Naive thymus-derived CD4-positive, alpha-beta T cell (primary cell): ENCODE results near the gene IBA57. TPM values are rescaled to one million over a fixed set of nuclear protein-coding genes. Genes with fewer than 3 reads are reported as not detected.

ENCODE experiments used
- ATAC-seq: fragments of 150-1000 bp; cut with Tn5 transposase; 2 replicates; pipeline ENCODE4 v1.10.0; 2021; ENCODE audit warnings: mild to moderate bottlenecking, moderate library complexity
- CTCF ChIA-PET: fragments of 350-600 bp; sonication (Branson Sonifier 250); formaldehyde crosslinking; loops from one replicate; lab custom pipeline; 2021; ENCODE audit warnings: antibody characterized with exemption; lab: Charles Lee
- POLR2A ChIA-PET: fragments of 350-600 bp; sonication (Branson Sonifier 250); formaldehyde crosslinking; loops from one replicate; lab custom pipeline; 2021; ENCODE audit warnings: antibody characterized with exemption, inconsistent platforms; lab: Charles Lee
- DNase-seq, 9 donors: peaks; one replicate each; pipeline versions ENCODE4 v3.0.0 to v3.0.0-alpha.2; 2020 to 2022; ENCODE audit warnings: mixed read lengths in 1 of 9
- H3K27ac ChIP-seq: one replicate; pipeline ENCODE4 v1.7.0; 2013; ENCODE audit warnings: mild to moderate bottlenecking, low read depth, low read length, moderate library complexity
- H3K27me3 ChIP-seq, 2 donors: one replicate each; pipeline ENCODE4 v1.7.0; 2013; ENCODE audit warnings: low read length in 2 of 2, mild to moderate bottlenecking in 2 of 2, moderate library complexity in 2 of 2; ENCODE audit not compliant: control insufficient read depth in 2 of 2, insufficient read depth in 2 of 2
- H3K36me3 ChIP-seq, 3 experiments: 1 replicate in 2 of 3; 2 replicates in 1 of 3; pipeline ENCODE4 v1.7.0; 2013; ENCODE audit warnings: low read length in 3 of 3, mild to moderate bottlenecking in 3 of 3, moderate library complexity in 1 of 3; ENCODE audit not compliant: insufficient read depth in 3 of 3, control insufficient read depth in 2 of 3
- H3K4me1 ChIP-seq, 2 donors: one replicate each; pipeline ENCODE4 v1.7.0; 2013; ENCODE audit warnings: low read length in 2 of 2, mild to moderate bottlenecking in 2 of 2, moderate library complexity in 1 of 2; ENCODE audit not compliant: control insufficient read depth in 2 of 2, insufficient read depth in 2 of 2
- H3K4me3 ChIP-seq: 2 replicates; pipeline ENCODE4 v1.7.0; 2013; ENCODE audit warnings: mild to moderate bottlenecking, low read length
- H3K9me3 ChIP-seq, 3 experiments: 1 replicate in 2 of 3; 2 replicates in 1 of 3; pipeline ENCODE4 v1.7.0; 2013; ENCODE audit warnings: low read length in 3 of 3; ENCODE audit not compliant: control insufficient read depth in 2 of 3
- H3K27ac Mint-ChIP-seq, 9 donors: one replicate each; pipeline ENCODE4 v1.8.0; 2020 to 2022; ENCODE audit warnings: mixed read lengths in 9 of 9, mild to moderate bottlenecking in 8 of 9, moderate library complexity in 5 of 9, inconsistent platforms in 2 of 9
- H3K27me3 Mint-ChIP-seq, 5 donors: one replicate each; pipeline ENCODE4 v1.8.0; 2021 to 2022; ENCODE audit warnings: mixed read lengths in 5 of 5, mild to moderate bottlenecking in 1 of 5
- H3K36me3 Mint-ChIP-seq, 5 donors: one replicate each; pipeline ENCODE4 v1.8.0; 2020 to 2022; ENCODE audit warnings: mixed read lengths in 5 of 5, mild to moderate bottlenecking in 3 of 5, inconsistent platforms in 1 of 5
- H3K4me1 Mint-ChIP-seq, 7 donors: one replicate each; pipeline ENCODE4 v1.8.0; 2020 to 2022; ENCODE audit warnings: mixed read lengths in 7 of 7, mild to moderate bottlenecking in 3 of 7, inconsistent platforms in 1 of 7
- H3K4me3 Mint-ChIP-seq, 10 donors: one replicate each; pipeline ENCODE4 v1.8.0; 2020 to 2022; ENCODE audit warnings: mild to moderate bottlenecking in 10 of 10, mixed read lengths in 10 of 10, moderate library complexity in 6 of 10, inconsistent platforms in 2 of 10
- H3K9me3 Mint-ChIP-seq, 11 donors: one replicate each; pipeline ENCODE4 v1.8.0; 2020 to 2022; ENCODE audit warnings: mixed read lengths in 11 of 11, mild to moderate bottlenecking in 4 of 11, inconsistent platforms in 1 of 11, moderate library complexity in 1 of 11
- intact Hi-C, 2 donors: fragments of 100-400 bp; cut with micrococcal nuclease; formaldehyde crosslinking; loops; one replicate each; pipeline ENCODE4 v1.15.1; 2023
- polyA plus RNA-seq, 2 donors: library from polyadenylated mRNA; unstranded; fragments of 300-500 nt; fragmentation: Illumina TruSeq; gene quantifications; one replicate each; pipeline ENCODE4 v1.2.3, GENCODE V29; 2021
- total RNA-seq, 6 experiments: library from RNA in 5 of 6; stranded (reverse) in 5 of 6; gene quantifications; 1 replicate in 5 of 6; 2 replicates in 1 of 6; pipeline ENCODE4 v1.2.3 and lab custom pipeline; 2021 to 2026

Gene IBA57
- total and polyA plus RNA-seq, 7 experiments from 2014 or later, result 5.4 to 17.1 (median 10.2) TPM

DNA sequence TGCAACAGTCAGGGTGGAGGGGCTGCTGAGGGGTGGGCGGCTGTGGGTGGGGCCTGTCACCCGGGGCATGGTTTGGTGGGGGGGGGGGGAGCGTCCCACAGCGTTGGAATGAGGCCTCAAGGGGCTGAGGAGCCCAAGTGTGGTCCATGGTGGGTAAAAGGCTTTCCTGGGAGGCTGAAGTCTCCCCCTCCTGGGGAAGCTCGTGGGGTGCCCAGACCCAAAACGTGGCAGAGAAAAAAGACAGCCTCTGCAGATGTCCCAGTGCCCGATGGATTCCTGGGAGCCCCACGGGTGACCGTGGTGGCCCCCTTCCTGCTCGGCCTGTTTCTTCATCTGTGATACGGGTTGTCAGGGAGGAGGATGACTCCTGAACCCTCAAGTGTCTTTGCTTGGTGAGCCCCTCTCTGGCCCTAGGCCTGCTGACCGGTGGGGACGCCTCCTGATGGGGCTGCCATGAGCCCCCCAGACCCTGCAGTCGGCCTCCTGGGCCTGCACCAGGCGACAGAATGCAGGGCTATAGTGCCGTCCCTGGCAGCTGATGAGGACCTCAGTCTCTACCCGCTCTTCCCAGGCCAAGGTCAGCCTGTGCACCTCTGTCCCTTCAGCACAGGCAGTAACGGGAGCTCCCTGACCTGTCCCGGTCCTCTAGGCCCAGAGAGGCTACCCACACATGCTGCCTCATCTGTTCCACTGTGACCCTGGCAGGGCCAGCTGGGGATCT lies 43.4 kb downstream of the IBA57 start:
- H3K4me3 Mint-ChIP-seq, result no peak overlapping the region
- Histone ChIP-seq H3K4me1 (no peaks in the 10 kb centered on the region), H3K27ac (no peak overlapping the region), H3K9me3 (no peaks in the 10 kb centered on the region), H3K36me3 (no peaks in the 10 kb centered on the region), H3K27me3 (no peaks in the 10 kb centered on the region), H3K4me3 (no peak overlapping the region)
- no peaks in the 10 kb centered on the region for H3K9me3 Mint-ChIP-seq
- no peak overlapping the region for H3K27ac Mint-ChIP-seq
- intact Hi-C loops, result no loop called here
- POLR2A ChIA-PET, result interaction anchor here (0.5 to 0.6 kb wide), 2 partner anchors 49 to 58 kb away, joined by 3 read pairs; no protein-coding TSS in a partner anchor
- H3K27me3 Mint-ChIP-seq, result peaks cover 4 to 13% (median 4%) of the 10 kb centered on the region in 5 donors
- DNase-seq (no peak), ATAC-seq (no peak)
- CTCF ChIA-PET, result no interaction called here
- no peaks in the 10 kb centered on the region for H3K36me3 Mint-ChIP-seq
- peaks cover 0 to 4% (median 0%) of the 10 kb centered on the region in 7 donors for H3K4me1 Mint-ChIP-seq

- Mint-ChIP-seq H3K9me3 (no peaks in the 10 kb centered on the region), H3K27me3 (peaks cover 4 to 13% (median 4%) of the 10 kb centered on the region in 5 donors), H3K36me3 (no peaks in the 10 kb centered on the region), H3K4me1 (peaks cover 0 to 7% (median 0%) of the 10 kb centered on the region in 7 donors), H3K4me3 (no peak overlapping the region), H3K27ac (no peak overlapping the region)
- intact Hi-C loops, result no loop called here
- H3K27me3 ChIP-seq, result no peaks in the 10 kb centered on the region
- no peak overlapping the region for H3K4me3 ChIP-seq
- DNase-seq (no peak), ATAC-seq (no peak)
- POLR2A ChIA-PET, result interaction anchor here (0.5 to 0.6 kb wide), 2 partner anchors 49 to 57 kb away, joined by 3 read pairs; no protein-coding TSS in a partner anchor
- no peaks in the 10 kb centered on the region for H3K36me3 ChIP-seq
- no peaks in the 10 kb centered on the region for H3K9me3 ChIP-seq
- CTCF ChIA-PET, result no interaction called here
- no peak overlapping the region for H3K27ac ChIP-seq
- no peaks in the 10 kb centered on the region for H3K4me1 ChIP-seq
These were observed 44.1 kb downstream of the IBA57 start for GRCh38 chr1:228209657-228210056.

GRCh38 chr1:228210076-228210651 lies 44.6 kb downstream of the IBA57 start:
- peaks cover 4 to 10% (median 4%) of the 10 kb centered on the region in 5 donors for H3K27me3 Mint-ChIP-seq
- intact Hi-C loops, result no loop called here
- CTCF ChIA-PET, result no interaction called here

GRCh38 chr1:228210712-228211530 lies 45.3 kb downstream of the IBA57 start:
- CTCF ChIA-PET, result no interaction called here
- POLR2A ChIA-PET, result interaction anchor here (1.0 kb wide), 1 partner anchor 12 kb away, joined by 5 read pairs; no protein-coding TSS in a partner anchor
- H3K4me3 Mint-ChIP-seq, result peak overlapping the region in 9 of 10 donors; percentile 12 to 75 (median 51)
- Histone ChIP-seq H3K4me1 (no peaks in the 10 kb centered on the region), H3K4me3 (no peak overlapping the region), H3K27me3 (no peaks in the 10 kb centered on the region), H3K9me3 (no peaks in the 10 kb centered on the region), H3K27ac (no peak overlapping the region), H3K36me3 (peaks cover 0 to 12% (median 0%) of the 10 kb centered on the region in 3 experiments)
- peak in 1 of 9 donors; percentile 20 for DNase-seq
- peaks cover 0 to 6% (median 4%) of the 10 kb centered on the region in 5 donors for H3K27me3 Mint-ChIP-seq
- H3K27ac Mint-ChIP-seq, result peak overlapping the region in 4 of 9 donors; percentile 8 to 76 (median 70)
- intact Hi-C loops, result no loop called here
- H3K4me1 Mint-ChIP-seq, result peaks cover 0 to 10% (median 2%) of the 10 kb centered on the region in 7 donors
- ATAC-seq, result no peak
- no peaks in the 10 kb centered on the region for H3K36me3 Mint-ChIP-seq
- no peaks in the 10 kb centered on the region for H3K9me3 Mint-ChIP-seq

More at GRCh38 chr1:228210076-228210651, 44.6 kb downstream of the IBA57 start:
- ATAC-seq (no peak), DNase-seq (no peak)
- H3K4me1 ChIP-seq, result no peaks in the 10 kb centered on the region
- H3K4me3 Mint-ChIP-seq, result no peak overlapping the region
- peaks cover 0 to 9% (median 0%) of the 10 kb centered on the region in 7 donors for H3K4me1 Mint-ChIP-seq
- POLR2A ChIA-PET, result interaction anchor here (1.0 kb wide), 1 partner anchor 13 kb away, joined by 5 read pairs; no protein-coding TSS in a partner anchor
- no peak overlapping the region for H3K27ac Mint-ChIP-seq
- no peaks in the 10 kb centered on the region for H3K9me3 Mint-ChIP-seq
- H3K9me3 ChIP-seq, result no peaks in the 10 kb centered on the region
- H3K27ac ChIP-seq, result no peak overlapping the region
- no peaks in the 10 kb centered on the region for H3K36me3 Mint-ChIP-seq
- H3K27me3 ChIP-seq, result no peaks in the 10 kb centered on the region
- no peak overlapping the region for H3K4me3 ChIP-seq
- peaks cover 0 to 5% (median 0%) of the 10 kb centered on the region in 3 experiments for H3K36me3 ChIP-seq

- Mint-ChIP-seq H3K4me3 (peak overlapping the region in 9 of 10 donors; percentile 12 to 88 (median 51)), H3K36me3 (no peaks in the 10 kb centered on the region), H3K27ac (peak overlapping the region in 3 of 9 donors; percentile 67 to 76 (median 74)), H3K27me3 (no peaks in the 10 kb centered on the region), H3K4me1 (peaks cover 3 to 13% (median 5%) of the 10 kb centered on the region in 7 donors), H3K9me3 (no peaks in the 10 kb centered on the region)
- Histone ChIP-seq H3K4me3 (no peak overlapping the region), H3K9me3 (no peaks in the 10 kb centered on the region), H3K27me3 (no peaks in the 10 kb centered on the region), H3K36me3 (peaks cover 0 to 20% (median 0%) of the 10 kb centered on the region in 3 experiments), H3K4me1 (no peaks in the 10 kb centered on the region), H3K27ac (no peak overlapping the region)
- ATAC-seq (no peak), DNase-seq (no peak)
- CTCF ChIA-PET, result no interaction called here
- POLR2A ChIA-PET, result no interaction called here
- intact Hi-C loops, result loop anchor here in 1 of 2 donors (2.0 kb wide), 1 partner anchor 37 kb away; no protein-coding TSS in a partner anchor
These were observed 46.2 kb downstream of the IBA57 start for GRCh38 chr1:228211531-228212414.
